Measurements from ENCODE around the gene PLCH1. TPM values are rescaled to one million over a fixed set of nuclear protein-coding genes. Genes with fewer than 3 reads are reported as not detected.

The PLCH1 gene
- total RNA-seq, 1 donor from 2014 or later, result 1.3 TPM

- TF ChIP-seq CTCF (IDR thresholded peaks at IDR 0.05; ENCODE audit: unreplicated experiment), result no peak
- no peak for DNase-seq (ENCODE audit: low spot score in 2 of 2, unreplicated experiment in 2 of 2)
- Mint-ChIP-seq H3K36me3 (no peaks in the 10 kb centered on the region), H3K27ac (no peak overlapping the region), H3K4me3 (no peak overlapping the region), H3K27me3 (ENCODE audit: low read depth) (no peaks in the 10 kb centered on the region), H3K9me3 (no peaks in the 10 kb centered on the region), H3K4me1 (peaks cover 6% of the 10 kb centered on the region)
These were observed 190.0 kb downstream of the PLCH1 start for GRCh38 chr3:155554777-155555451.

GRCh38 chr3:155553780-155554179 lies 191.1 kb downstream of the PLCH1 start:
- H3K9me3 Mint-ChIP-seq, result no peaks in the 10 kb centered on the region
- H3K4me1 Mint-ChIP-seq, result peaks cover 6% of the 10 kb centered on the region
- no peaks in the 10 kb centered on the region for H3K36me3 Mint-ChIP-seq
- H3K4me3 Mint-ChIP-seq, result no peak overlapping the region
- no peak for DNase-seq (ENCODE audit: low spot score in 2 of 2, unreplicated experiment in 2 of 2)
- TF ChIP-seq CTCF (IDR thresholded peaks at IDR 0.05; ENCODE audit: unreplicated experiment), result no peak
- no peaks in the 10 kb centered on the region for H3K27me3 Mint-ChIP-seq (ENCODE audit: low read depth)
- no peak overlapping the region for H3K27ac Mint-ChIP-seq

GRCh38 chr3:155553326-155553725 lies 191.5 kb downstream of the PLCH1 start:
- H3K27me3 Mint-ChIP-seq (ENCODE audit: low read depth), result no peaks in the 10 kb centered on the region
- no peak for TF ChIP-seq CTCF (IDR thresholded peaks at IDR 0.05; ENCODE audit: unreplicated experiment)
- H3K27ac Mint-ChIP-seq, result no peak overlapping the region
- H3K36me3 Mint-ChIP-seq, result no peaks in the 10 kb centered on the region
- H3K4me1 Mint-ChIP-seq, result peaks cover 6% of the 10 kb centered on the region
- no peaks in the 10 kb centered on the region for H3K9me3 Mint-ChIP-seq
- DNase-seq (ENCODE audit: low spot score in 2 of 2, unreplicated experiment in 2 of 2), result no peak
- H3K4me3 Mint-ChIP-seq, result no peak overlapping the region

- Mint-ChIP-seq H3K9me3 (no peaks in the 10 kb centered on the region), H3K4me3 (no peak overlapping the region), H3K27ac (no peak overlapping the region)
These were observed 194.5 kb downstream of the PLCH1 start for GRCh38 chr3:155550391-155550790.

GRCh38 chr3:155549087-155549486 lies 195.8 kb downstream of the PLCH1 start:
- H3K36me3 Mint-ChIP-seq, result no peaks in the 10 kb centered on the region
- no peaks in the 10 kb centered on the region for H3K9me3 Mint-ChIP-seq
- no peak overlapping the region for H3K27ac Mint-ChIP-seq
- no peak overlapping the region for H3K4me3 Mint-ChIP-seq
- no peaks in the 10 kb centered on the region for H3K27me3 Mint-ChIP-seq (ENCODE audit: low read depth)
- TF ChIP-seq CTCF (IDR thresholded peaks at IDR 0.05; ENCODE audit: unreplicated experiment), result no peak
- DNase-seq (ENCODE audit: low spot score in 2 of 2, unreplicated experiment in 2 of 2), result no peak
- H3K4me1 Mint-ChIP-seq, result no peaks in the 10 kb centered on the region

More at GRCh38 chr3:155550391-155550790, 194.5 kb downstream of the PLCH1 start:
- no peak for DNase-seq (ENCODE audit: low spot score in 2 of 2, unreplicated experiment in 2 of 2)
- no peak for TF ChIP-seq CTCF (IDR thresholded peaks at IDR 0.05; ENCODE audit: unreplicated experiment)
- no peaks in the 10 kb centered on the region for H3K27me3 Mint-ChIP-seq (ENCODE audit: low read depth)
- H3K4me1 Mint-ChIP-seq, result peaks cover 6% of the 10 kb centered on the region
- H3K36me3 Mint-ChIP-seq, result no peaks in the 10 kb centered on the region

Measured in mesothelial cell of epicardium (in vitro differentiated cells).